K562 (cell line): Measurements from ENCODE around the gene NDUFAF2. TPM values are rescaled to one million over a fixed set of nuclear protein-coding genes. Genes with fewer than 3 reads are reported as not detected.
A peak's percentile ranks its signal among the peaks of the same experiment; 100 is the strongest.

Source experiments
- FOXK2 ChIP-seq, 2 experiments: fragments of 450-650 bp; IDR thresholded peaks in 1 of 2; conservative IDR thresholded peaks in 1 of 2; 2 replicates each; pipeline ENCODE4 v1.6.1; 2016; ENCODE audit warnings: low read depth in 2 of 2, mild to moderate bottlenecking in 1 of 2
- HINFP ChIP-seq: fragments of 450-650 bp; conservative IDR thresholded peaks from 2 replicates; pipeline ENCODE4 v1.6.1; 2016; ENCODE audit warnings: missing genetic modification characterization, low read depth, mild to moderate bottlenecking, control low read depth, missing compliant biosample characterization
- HMBOX1 ChIP-seq: sonication (generic); IDR thresholded peaks from 2 replicates; pipeline ENCODE4 v1.6.1; 2016
- HMGN3 ChIP-seq: IDR thresholded peaks from 2 replicates; pipeline ENCODE4 v1.6.1; 2011; ENCODE audit warnings: borderline replicate concordance, low read depth, mild to moderate bottlenecking, mixed read lengths, low read length; ENCODE audit not compliant: insufficient read length; ENCODE audit errors: extremely low read depth
- HOMEZ ChIP-seq: fragments of 250-450 bp; sonication (Bioruptor Pico); IDR thresholded peaks from 2 replicates; pipeline ENCODE4 v1.4.0; 2020; ENCODE audit warnings: mild to moderate bottlenecking, moderate library complexity
- MAFK ChIP-seq: IDR thresholded peaks from 2 replicates; pipeline ENCODE4 v1.6.1; 2011; ENCODE audit warnings: low read length, improper control_type of control experiment
- NCOA4 ChIP-seq: fragments of 450-650 bp; IDR thresholded peaks from 2 replicates; pipeline ENCODE4 v1.6.1; 2018; ENCODE audit warnings: mild to moderate bottlenecking; ENCODE audit not compliant: partially characterized antibody
- NFE2L1 ChIP-seq: fragments of 450-650 bp; IDR thresholded peaks from 2 replicates; pipeline ENCODE4 v1.6.1; 2016; ENCODE audit warnings: missing genetic modification characterization, low read depth, mild to moderate bottlenecking, missing compliant biosample characterization, moderate library complexity, borderline replicate concordance
- NUFIP1 ChIP-seq: fragments of 450-650 bp; IDR thresholded peaks from 2 replicates; pipeline ENCODE4 v1.6.1; 2018; ENCODE audit not compliant: partially characterized antibody
- PATZ1 ChIP-seq: fragments of 250-450 bp; sonication (Bioruptor Pico); IDR thresholded peaks from 2 replicates; pipeline ENCODE4 v1.5.0; 2020; ENCODE audit warnings: mild to moderate bottlenecking, borderline replicate concordance
- POLR3A ChIP-seq: IDR thresholded peaks from 2 replicates; pipeline ENCODE4 v1.6.1; 2011; ENCODE audit warnings: borderline replicate concordance, mild to moderate bottlenecking, moderate library complexity; ENCODE audit not compliant: insufficient read length, insufficient read depth; ENCODE audit errors: extremely low read depth
- PRPF4 ChIP-seq: fragments of 200-400 bp; formaldehyde crosslinking; IDR thresholded peaks from one replicate; pipeline ENCODE4 v1.6.1; 2017; ENCODE audit warnings: low read length, low read depth, mild to moderate bottlenecking; ENCODE audit not compliant: insufficient read depth, poor library complexity, severe bottlenecking
- RBM34 ChIP-seq: fragments of 200-400 bp; formaldehyde crosslinking; IDR thresholded peaks from 2 replicates; pipeline ENCODE4 v1.6.1; 2018; ENCODE audit warnings: low read length, borderline replicate concordance; ENCODE audit not compliant: insufficient read depth
- SIRT6 ChIP-seq: IDR thresholded peaks from one replicate; pipeline ENCODE4 v1.6.1; 2012; ENCODE audit warnings: low read depth, mild to moderate bottlenecking, control low read depth, inconsistent platforms, low read length, moderate library complexity
- THAP7 ChIP-seq: fragments of 250-450 bp; sonication (Bioruptor Pico); IDR thresholded peaks from 2 replicates; pipeline ENCODE4 v1.5.0; 2021
- XRCC4 ChIP-seq: IDR thresholded peaks from one replicate; pipeline ENCODE4 v1.6.1; 2011; ENCODE audit not compliant: insufficient read depth, insufficient read length; ENCODE audit errors: extremely low read depth
- ZFP1 ChIP-seq: fragments of 450-650 bp; formaldehyde crosslinking; IDR thresholded peaks from 2 replicates; pipeline ENCODE4 v1.4.0; 2020; ENCODE audit warnings: mild to moderate bottlenecking, mixed read lengths
- ZFPM2 ChIP-seq: fragments of 250-450 bp; sonication (Bioruptor Pico); IDR thresholded peaks from 2 replicates; pipeline ENCODE4 v1.5.1; 2022; ENCODE audit warnings: mild to moderate bottlenecking
- ZNF717 ChIP-seq: fragments of 250-450 bp; sonication (Bioruptor Pico); IDR thresholded peaks from 2 replicates; pipeline ENCODE4 v1.5.0; 2021
- ZNF780A ChIP-seq: fragments of 250-450 bp; sonication (Bioruptor Pico); IDR thresholded peaks from 2 replicates; pipeline ENCODE4 v1.5.0; 2021; ENCODE audit warnings: mild to moderate bottlenecking
- polyA plus RNA-seq, 8 experiments: library from polyadenylated mRNA; depleted of rRNA in 4 of 8; stranded (reverse) in 5 of 8; unstranded in 3 of 8; fragments of >200 nt; fragmentation: Nextera tagmentation in 2 of 8; fragmentation: Illumina TruSeq in 1 of 8; extraction: Ambion mirVana in 2 of 8; extraction: Trizol in 1 of 8; gene quantifications; 2 replicates each; pipeline versions ENCODE4 v1.2.1 to v1.2.3, GENCODE V29; 2011 to 2014; ENCODE audit warnings: inconsistent platforms in 1 of 8, missing spikeins in 1 of 8
- total RNA-seq, 7 experiments: library from RNA; depleted of rRNA in 6 of 7; stranded (reverse); fragments of >200 nt in 6 of 7; fragmentation: Illumina TruSeq in 2 of 7; extraction: Trizol in 2 of 7; gene quantifications; 2 replicates each; pipeline versions ENCODE4 v1.2.1 to v1.2.3, GENCODE V29; 2011 to 2021; ENCODE audit warnings: low replicate concordance in 1 of 7

Gene NDUFAF2
- total and polyA plus RNA-seq, 9 of the 15 experiments (the other 6 are each of a cell fraction or from before 2014, with no cell fraction given) = 56.0 to 155 (median 95.9) TPM

- TF ChIP-seq NUFIP1 (no peak), HOMEZ (CRISPR knock-in tag) (no peak), MAFK (no peak), POLR3A (no peak), ZNF717 (no peak), ZFP1 (no peak), SIRT6 (no peak), THAP7 (CRISPR knock-in tag) (0 out of 2 replicates have a peak, but pooled peaks have one; percentile 29), NFE2L1 (no peak), FOXK2 (conservative IDR thresholded peaks at IDR 0.05 in 1 of 2, IDR thresholded peaks at IDR 0.05 in 1 of 2; ENCODE audit: low read depth in 2 of 2) (0 out of 4 replicates have a peak, but pooled peaks of 1 of the 2 experiments have one; percentile 34), NCOA4 (no peak), PATZ1 (CRISPR knock-in tag) (no peak), HMGN3 (peak; percentile 88), HINFP (tag) (no peak), RBM34 (no peak), HMBOX1 (no peak), XRCC4 (no peak), ZNF780A (CRISPR knock-in tag) (no peak), ZFPM2 (CRISPR knock-in tag) (0 out of 2 replicates have a peak, but pooled peaks have one; percentile 42), PRPF4 (peak; percentile 60)
Measured at GRCh38 chr5:61162010-61162831, 217.2 kb downstream of the NDUFAF2 start, which contains the start of gene SMIM15 (continued).
